ENCODE measurements around the gene PPP6R3.
"Not testable (repeated sequence)": the region's sequence is repeated elsewhere in the genome, so short reads cannot be mapped to it uniquely, and the experiment has no call there.

The PPP6R3 gene

GRCh38 chr11:68525336-68525735 is 64.8 kb downstream of the PPP6R3 start:
- DNase-seq (ENCODE audit: low read depth): no peak

DNA sequence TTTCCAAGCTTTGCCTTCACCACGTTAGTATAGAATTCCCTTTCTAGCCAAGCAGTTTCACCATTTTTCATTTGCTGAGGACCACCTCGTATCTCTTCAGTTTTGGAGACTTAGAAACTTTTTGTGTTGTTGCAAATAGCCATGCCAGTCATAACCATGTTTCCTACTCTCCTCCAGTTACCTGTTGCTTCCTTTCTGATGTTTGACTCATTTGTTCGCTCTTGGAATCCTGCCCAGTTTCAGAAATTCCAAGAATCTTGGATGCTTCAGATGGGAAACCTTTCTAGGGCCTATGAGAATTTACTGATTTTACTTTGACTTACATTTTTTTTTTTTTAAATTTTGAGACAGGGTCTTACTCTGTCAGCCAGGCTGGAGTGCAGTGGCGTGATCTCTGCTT is 65.4 kb downstream of the PPP6R3 start:
- DNase-seq (ENCODE audit: low read depth): peak; percentile 47

DNA sequence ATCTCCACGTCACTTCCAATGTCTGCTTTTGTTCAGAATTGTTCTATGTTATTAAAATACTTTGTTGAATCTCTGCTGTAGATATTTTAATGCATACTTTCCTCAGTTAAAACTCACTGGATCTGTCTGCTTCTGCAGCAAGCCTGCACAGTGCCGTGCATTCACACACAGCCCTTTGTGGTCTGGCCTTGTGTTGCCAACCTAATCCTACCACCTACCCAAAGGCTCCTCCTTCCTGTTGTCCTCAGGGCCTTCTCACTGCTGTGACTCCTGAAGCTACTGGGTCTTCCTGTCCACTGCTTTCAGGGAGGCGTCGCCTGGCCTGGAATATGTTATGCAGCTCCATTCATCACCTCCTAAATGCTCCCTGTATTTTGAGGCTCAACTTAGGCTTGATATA is 67.0 kb downstream of the PPP6R3 start:
- no peak for DNase-seq (ENCODE audit: low read depth)

- DNase-seq (ENCODE audit: low read depth): peak; percentile 74
These were observed 68.1 kb downstream of the PPP6R3 start for GRCh38 chr11:68528630-68529029.

DNA sequence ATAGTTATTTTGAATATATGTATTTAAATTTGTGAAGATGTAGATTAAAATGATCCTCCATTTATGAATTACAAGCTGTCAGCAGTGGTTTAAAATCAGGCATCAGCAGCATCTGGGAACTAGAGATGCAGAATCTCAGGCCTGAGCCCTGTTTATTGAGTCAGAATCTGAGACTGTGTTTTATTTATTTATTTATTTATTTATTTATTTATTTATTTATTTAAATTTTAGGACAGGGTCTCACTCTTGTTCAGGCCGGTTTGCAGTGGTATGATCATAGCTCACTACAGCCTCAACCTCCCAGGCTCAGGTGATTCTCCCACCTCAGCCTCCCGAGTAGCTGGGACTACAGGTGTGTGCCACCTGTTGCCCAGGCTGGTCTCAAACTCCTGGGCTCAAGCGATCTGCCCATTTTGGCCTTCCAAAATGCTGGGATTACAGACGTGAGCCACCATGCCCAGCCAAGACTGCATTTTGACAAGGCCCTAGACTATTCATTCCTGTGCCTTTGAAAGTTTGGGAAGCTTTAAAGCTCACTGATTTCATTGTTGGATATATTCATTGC is 70.7 kb downstream of the PPP6R3 start:
- no peak for DNase-seq (ENCODE audit: low read depth)

DNA sequence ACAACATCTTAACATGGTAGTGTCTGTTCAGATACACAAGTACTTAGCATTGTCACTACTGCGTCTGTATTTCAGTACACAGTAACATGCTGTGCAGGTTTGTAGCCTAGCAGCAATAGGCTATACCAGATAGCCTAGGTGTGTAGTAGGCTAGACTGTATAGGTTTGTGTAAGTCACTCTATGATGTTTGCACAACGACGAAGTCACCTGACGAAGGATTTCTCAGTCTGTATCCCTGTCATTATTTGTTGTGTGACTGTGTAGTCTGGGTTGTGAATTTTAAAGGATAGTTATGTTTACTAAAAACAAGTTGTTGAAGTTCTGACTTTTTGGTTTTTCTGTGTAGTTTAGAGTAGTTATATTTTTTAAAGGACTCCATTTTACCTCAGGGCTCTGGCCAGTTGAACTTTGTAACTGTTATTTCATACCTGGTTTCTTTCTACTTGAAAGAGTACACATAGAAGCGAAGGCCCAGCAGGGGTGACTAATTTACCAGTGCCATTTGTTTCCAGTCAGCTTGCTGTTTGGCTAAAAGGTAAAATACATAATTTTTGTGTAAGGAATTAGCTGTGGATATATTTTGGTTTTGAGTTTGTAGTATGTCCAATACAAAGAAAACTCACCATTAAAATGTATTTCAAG is 72.3 kb downstream of the PPP6R3 start:
- DNase-seq (ENCODE audit: low read depth): no peak

DNA sequence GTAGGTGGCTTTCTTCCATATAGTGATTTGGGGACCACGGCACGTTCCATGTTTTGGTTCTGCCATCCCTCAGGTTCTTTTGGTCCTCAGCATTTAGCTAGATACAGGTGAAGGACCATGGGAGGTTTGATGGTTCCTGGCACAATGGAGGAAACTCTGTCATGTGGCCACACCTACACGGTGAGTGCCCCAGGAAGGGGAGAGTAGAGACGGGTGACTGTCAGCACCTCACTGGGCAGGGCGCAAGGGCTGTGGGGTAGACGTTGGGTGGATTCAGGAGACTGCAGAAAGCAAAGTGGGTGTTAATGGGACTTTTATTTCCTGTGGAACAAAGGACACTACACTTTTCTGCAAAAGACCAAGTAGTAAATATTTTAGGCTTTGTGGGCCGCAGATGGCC is 73.4 kb downstream of the PPP6R3 start:
- no peak for DNase-seq (ENCODE audit: low read depth)

DNA sequence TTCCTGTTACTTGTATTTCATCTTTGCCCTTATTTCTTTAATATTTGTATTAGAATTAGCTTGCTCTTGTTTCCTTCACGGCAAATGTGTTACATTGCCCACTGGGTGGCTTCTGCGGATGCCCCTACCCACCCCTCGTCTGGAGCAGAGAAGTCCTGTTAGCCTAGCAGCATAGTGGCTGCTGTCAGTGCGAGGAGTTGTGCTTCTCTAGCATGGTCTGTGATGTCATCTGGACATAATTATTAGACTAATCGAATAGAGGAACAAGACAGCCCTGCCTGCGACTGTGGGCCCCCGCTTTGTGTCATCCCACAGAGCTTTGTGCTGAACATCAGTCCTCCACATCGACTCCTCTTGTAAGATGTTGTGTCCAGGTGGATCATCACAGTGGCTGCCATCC is 74.5 kb downstream of the PPP6R3 start:
- no peak for DNase-seq (ENCODE audit: low read depth)

DNA sequence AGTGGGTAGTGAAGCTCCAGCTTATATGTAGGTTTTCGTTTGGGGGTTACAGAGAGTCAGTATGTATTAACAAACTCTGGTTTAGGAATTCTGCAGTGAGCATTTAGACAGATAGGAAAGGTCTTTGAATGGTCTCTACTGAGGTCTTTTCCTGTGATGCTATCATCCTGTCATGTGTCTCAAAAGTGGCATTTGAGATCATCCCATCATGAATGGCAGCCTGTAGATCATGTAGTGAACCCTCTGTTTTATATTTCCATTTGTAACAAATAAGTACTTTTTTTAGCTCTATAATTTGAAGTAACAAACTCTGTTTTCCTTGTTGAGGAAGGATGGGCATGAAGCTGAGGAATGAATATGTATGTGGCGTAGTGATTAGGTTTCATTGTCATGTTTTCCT is 76.2 kb downstream of the PPP6R3 start:
- no peak for DNase-seq (ENCODE audit: low read depth)

- DNase-seq (ENCODE audit: low read depth): no peak
These were observed 77.5 kb downstream of the PPP6R3 start for GRCh38 chr11:68538025-68538424.

DNA sequence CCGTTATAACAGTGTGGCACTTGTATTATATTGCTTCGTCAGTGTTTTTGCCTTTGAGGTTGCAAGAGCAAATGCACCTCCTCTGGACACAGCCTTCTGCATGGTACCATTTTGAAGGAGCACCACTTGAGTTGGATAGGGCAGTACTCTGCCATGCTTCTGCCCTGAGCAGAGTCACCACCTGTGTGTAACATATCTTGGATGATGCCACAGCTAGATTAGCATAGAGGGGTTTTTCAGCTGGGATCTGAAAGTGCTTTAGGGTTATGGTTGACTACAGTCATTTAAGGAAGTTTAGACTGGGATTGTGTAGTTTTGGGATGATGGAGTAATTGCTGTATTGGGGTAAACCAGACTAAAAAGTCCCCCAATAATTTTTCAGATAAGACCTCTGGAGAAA is 78.8 kb downstream of the PPP6R3 start:
- no peak for DNase-seq (ENCODE audit: low read depth)

GRCh38 chr11:68540504-68540903 is 80.0 kb downstream of the PPP6R3 start:
- not testable (repeated sequence) for DNase-seq (ENCODE audit: low read depth)

- DNase-seq (ENCODE audit: low read depth): no peak
These were observed 80.6 kb downstream of the PPP6R3 start for GRCh38 chr11:68541116-68541515.

DNA sequence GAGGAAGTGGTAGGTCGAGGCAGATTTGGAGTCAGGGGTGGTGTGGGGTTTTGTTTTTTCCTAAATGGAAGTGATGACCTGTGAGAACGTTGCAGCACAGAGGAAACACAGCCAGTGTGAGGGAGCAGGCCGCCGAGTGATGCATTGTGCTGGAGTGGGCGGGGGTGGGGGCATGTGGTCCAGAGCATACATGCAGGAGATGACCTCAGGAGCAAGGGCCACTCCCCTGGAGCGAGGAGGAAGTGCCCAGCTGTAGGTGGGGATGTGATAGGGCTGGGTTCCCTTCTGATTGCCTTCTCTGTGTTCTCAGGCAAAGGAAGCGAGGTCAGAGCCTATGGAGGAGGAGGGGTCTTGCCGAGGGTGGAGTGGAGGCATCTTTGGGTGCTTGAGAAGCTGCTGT is 81.4 kb downstream of the PPP6R3 start:
- no peak for DNase-seq (ENCODE audit: low read depth)

DNA sequence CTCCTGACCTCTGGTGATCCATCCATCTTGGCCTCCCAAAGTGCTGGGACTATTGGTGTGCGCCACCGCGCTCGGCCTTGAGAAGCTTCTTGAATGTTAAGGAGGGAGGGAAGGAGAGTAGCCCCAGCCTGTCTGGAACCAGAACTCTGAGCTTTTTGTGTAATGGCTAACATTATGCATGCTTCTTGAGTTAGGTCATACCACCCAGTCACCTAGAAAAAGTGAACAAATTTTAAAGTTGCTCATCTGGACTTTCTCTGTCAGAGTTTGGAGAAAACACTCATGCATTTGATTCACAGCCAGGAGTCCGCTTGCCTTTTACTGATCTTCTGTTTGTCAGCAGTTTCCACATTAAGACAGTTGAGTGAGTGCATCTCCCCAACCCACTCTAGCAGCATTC is 82.1 kb downstream of the PPP6R3 start:
- DNase-seq (ENCODE audit: low read depth): peak; percentile 93

- no peak for DNase-seq (ENCODE audit: low read depth)
These were observed 83.0 kb downstream of the PPP6R3 start for GRCh38 chr11:68543594-68543993.

DNA sequence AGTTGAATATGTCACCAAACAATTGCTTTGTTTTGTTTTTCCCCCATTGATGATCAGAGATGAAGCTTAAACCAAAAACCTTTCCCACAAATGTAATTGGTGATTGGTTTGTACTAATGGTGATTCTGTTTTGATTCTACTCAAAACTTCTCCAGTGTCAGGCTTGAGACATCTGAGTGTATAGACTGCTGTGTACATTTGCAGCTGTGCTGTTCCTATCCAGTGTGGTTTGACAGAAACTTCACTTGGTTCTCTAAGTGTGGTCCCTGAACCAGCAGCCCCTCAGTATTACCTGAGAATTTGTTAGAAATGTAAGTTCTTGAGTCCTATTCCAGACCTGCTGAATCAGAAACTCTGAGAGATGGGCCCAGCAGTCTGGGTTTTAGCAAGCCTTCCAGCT is 84.8 kb downstream of the PPP6R3 start:
- DNase-seq (ENCODE audit: low read depth): no peak

- no peak for DNase-seq (ENCODE audit: low read depth)
These were observed 85.2 kb downstream of the PPP6R3 start for GRCh38 chr11:68545796-68546195.

GRCh38 chr11:68546555-68546954 is 86.0 kb downstream of the PPP6R3 start:
- peak; percentile 61 for DNase-seq (ENCODE audit: low read depth)

GRCh38 chr11:68549789-68550484 is 89.4 kb downstream of the PPP6R3 start:
- DNase-seq (ENCODE audit: low read depth): peak; percentile 23

GRCh38 chr11:68550485-68550817 is 89.9 kb downstream of the PPP6R3 start:
- peak; percentile 64 for DNase-seq (ENCODE audit: low read depth)

- DNase-seq (ENCODE audit: low read depth): no peak
These were observed 90.7 kb downstream of the PPP6R3 start for GRCh38 chr11:68551223-68551622.

- no peak for DNase-seq (ENCODE audit: low read depth)
These were observed 91.2 kb downstream of the PPP6R3 start for GRCh38 chr11:68551777-68552176.

DNA sequence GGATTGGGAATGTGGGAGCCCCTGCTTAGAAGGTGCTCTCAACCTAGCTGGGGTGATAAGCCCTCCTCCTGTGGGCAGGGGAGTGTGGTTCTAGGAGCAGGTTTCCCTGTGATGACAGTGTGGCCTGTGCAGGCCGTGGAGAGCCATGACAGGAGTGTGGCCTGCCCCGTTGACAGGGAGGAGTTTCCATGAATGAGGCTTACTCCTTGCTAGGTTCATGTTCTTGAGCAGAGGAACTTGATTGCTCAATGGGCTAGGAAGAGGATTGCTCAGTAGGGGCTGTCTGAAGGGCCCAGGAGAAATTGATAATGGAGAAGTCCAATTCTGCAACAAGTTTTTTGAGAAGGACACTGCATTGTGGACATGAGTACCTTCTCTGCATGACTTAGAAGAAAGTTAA is 92.0 kb downstream of the PPP6R3 start:
- peak; percentile 23 for DNase-seq (ENCODE audit: low read depth)
